Peyer's patch (tissue), 4 donors: ENCODE results near the gene ZNF326. TPM values are rescaled to one million over a fixed set of nuclear protein-coding genes. Genes with fewer than 3 reads are reported as not detected.

ENCODE experiments used
- DNase-seq, 3 donors: peaks; one replicate each; pipeline ENCODE4 v3.0.0-alpha.2; 2017 to 2019
- H3K27ac ChIP-seq, 4 donors: fragments of 200-600 bp; sonication (generic); one replicate each; pipeline ENCODE4 v1.5.1; 2016 to 2019
- H3K27me3 ChIP-seq, 2 donors: fragments of 200-600 bp; sonication (generic); one replicate each; pipeline ENCODE4 v1.5.1; 2019
- H3K36me3 ChIP-seq, 3 donors: fragments of 200-600 bp; sonication (generic); one replicate each; pipeline ENCODE4 v1.5.1; 2016 to 2019
- H3K4me1 ChIP-seq, 4 donors: fragments of 200-600 bp; sonication (generic); one replicate each; pipeline ENCODE4 v1.5.1; 2016 to 2019
- H3K4me3 ChIP-seq, 4 donors: fragments of 200-600 bp; sonication (generic); 1 replicate in 3 of 4; 2 replicates in 1 of 4; pipeline ENCODE4 v1.5.1; 2016 to 2019; ENCODE audit warnings: mild to moderate bottlenecking in 1 of 4
- H3K9me3 ChIP-seq, 4 donors: fragments of 200-600 bp; sonication (generic); one replicate each; pipeline ENCODE4 v1.5.1; 2016 to 2019; ENCODE audit warnings: mild to moderate bottlenecking in 1 of 4
- POLR2A ChIP-seq, 2 donors: fragments of 450-650 bp; IDR thresholded peaks; one replicate each; pipeline ENCODE4 v1.5.1; 2017; ENCODE audit warnings: antibody characterized with exemption in 2 of 2, mild to moderate bottlenecking in 2 of 2, moderate library complexity in 2 of 2
- total RNA-seq, 4 donors: library from RNA; depleted of rRNA; stranded (reverse); fragments of >200 nt; gene quantifications; one replicate each; pipeline ENCODE4 v1.1.0, GENCODE V29; 2016
- TF ChIP-seq, protein P1 (sequence below), 6 experiments: fragments of 450-650 bp in 4 of 6; fragments of 200-600 bp in 2 of 6; sonication (generic) in 1 of 6; IDR thresholded peaks; one replicate each; pipeline ENCODE4 v1.5.1; 2017 to 2019; ENCODE audit warnings: antibody characterized with exemption in 6 of 6, mild to moderate bottlenecking in 3 of 6, moderate library complexity in 1 of 6

Gene ZNF326
- total RNA-seq, 4 donors from 2014 or later = 22.3 to 49.9 (median 47.1) TPM

DNA sequence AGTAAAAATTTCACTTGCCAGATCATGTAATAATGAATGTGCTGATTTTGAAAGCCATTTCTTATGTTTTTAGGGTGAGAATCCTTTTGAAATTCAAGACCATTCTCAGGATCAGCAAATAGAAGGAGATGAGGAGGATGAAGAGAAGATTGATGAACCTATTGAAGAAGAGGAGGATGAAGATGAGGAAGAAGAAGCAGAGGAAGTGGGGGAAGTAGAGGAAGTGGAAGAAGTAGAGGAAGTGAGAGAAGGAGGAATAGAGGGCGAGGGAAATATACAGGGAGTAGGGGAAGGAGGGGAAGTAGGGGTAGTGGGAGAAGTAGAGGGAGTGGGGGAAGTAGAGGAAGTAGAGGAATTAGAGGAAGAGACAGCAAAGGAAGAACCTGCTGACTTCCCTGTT lies 32.4 kb downstream of the ZNF326 start:
- Histone ChIP-seq H3K4me3 (no peak overlapping the region), H3K4me1 (no peaks in the 10 kb centered on the region), H3K27ac (no peak overlapping the region), H3K36me3 (peaks cover 0 to 95% (median 0%) of the 10 kb centered on the region in 3 donors), H3K27me3 (no peaks in the 10 kb centered on the region), H3K9me3 (no peaks in the 10 kb centered on the region)
- TF ChIP-seq, protein P1, sequence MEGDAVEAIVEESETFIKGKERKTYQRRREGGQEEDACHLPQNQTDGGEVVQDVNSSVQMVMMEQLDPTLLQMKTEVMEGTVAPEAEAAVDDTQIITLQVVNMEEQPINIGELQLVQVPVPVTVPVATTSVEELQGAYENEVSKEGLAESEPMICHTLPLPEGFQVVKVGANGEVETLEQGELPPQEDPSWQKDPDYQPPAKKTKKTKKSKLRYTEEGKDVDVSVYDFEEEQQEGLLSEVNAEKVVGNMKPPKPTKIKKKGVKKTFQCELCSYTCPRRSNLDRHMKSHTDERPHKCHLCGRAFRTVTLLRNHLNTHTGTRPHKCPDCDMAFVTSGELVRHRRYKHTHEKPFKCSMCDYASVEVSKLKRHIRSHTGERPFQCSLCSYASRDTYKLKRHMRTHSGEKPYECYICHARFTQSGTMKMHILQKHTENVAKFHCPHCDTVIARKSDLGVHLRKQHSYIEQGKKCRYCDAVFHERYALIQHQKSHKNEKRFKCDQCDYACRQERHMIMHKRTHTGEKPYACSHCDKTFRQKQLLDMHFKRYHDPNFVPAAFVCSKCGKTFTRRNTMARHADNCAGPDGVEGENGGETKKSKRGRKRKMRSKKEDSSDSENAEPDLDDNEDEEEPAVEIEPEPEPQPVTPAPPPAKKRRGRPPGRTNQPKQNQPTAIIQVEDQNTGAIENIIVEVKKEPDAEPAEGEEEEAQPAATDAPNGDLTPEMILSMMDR (IDR thresholded peaks at IDR 0.05) = no peak
- no peak for TF ChIP-seq POLR2A (IDR thresholded peaks at IDR 0.05)
- no peak for DNase-seq

DNA sequence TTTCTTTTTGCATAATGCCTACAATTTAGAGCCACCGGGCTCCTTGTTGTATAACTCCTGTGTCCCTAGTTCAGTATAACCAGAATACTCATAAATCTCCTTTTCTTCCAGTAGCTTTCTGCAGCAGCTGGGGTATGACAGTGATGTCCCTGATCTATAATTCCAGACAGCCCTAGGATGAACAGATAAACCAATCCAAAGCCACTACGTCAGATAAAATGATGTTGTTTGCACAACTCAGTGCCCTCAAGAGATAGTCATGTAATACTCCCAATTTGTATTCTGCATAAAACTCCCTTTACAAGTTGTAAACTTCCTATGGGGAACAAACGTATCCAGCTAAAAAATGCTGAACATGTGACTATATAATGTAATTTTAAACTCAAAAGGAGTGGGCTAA lies 44.7 kb downstream of the ZNF326 start:
- Histone ChIP-seq H3K27ac (no peak overlapping the region), H3K36me3 (no peaks in the 10 kb centered on the region), H3K4me1 (no peaks in the 10 kb centered on the region), H3K27me3 (no peaks in the 10 kb centered on the region), H3K9me3 (no peaks in the 10 kb centered on the region), H3K4me3 (no peak overlapping the region)
- no peak for DNase-seq
- TF ChIP-seq, protein P1 (IDR thresholded peaks at IDR 0.05) = no peak
- TF ChIP-seq POLR2A (IDR thresholded peaks at IDR 0.05) = no peak

DNA sequence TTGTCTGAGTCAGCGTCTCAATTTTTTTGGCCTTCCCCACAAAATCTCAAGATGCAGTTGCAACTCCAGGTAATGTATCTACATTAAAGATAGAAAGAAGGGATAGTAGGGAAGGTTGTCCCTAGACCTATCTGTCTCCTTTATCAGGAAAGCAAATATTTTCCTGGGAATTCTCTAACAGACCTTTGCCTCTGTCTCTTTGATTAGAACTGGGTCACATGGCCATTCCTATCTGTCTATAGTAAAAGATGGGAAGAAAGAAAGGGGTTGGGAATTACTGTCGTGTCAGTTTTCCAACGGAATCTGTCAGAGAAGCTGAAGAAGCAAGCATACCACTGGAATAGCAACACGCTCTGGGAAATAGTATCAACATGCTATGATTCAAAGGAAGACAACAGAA lies 48.7 kb downstream of the ZNF326 start:
- H3K27ac ChIP-seq = no peak overlapping the region
- no peaks in the 10 kb centered on the region for H3K9me3 ChIP-seq
- no peaks in the 10 kb centered on the region for H3K4me1 ChIP-seq
- H3K36me3 ChIP-seq = no peaks in the 10 kb centered on the region
- H3K4me3 ChIP-seq = no peak overlapping the region
- no peak for TF ChIP-seq POLR2A (IDR thresholded peaks at IDR 0.05)
- TF ChIP-seq, protein P1 (IDR thresholded peaks at IDR 0.05) = no peak
- no peaks in the 10 kb centered on the region for H3K27me3 ChIP-seq
- no peak for DNase-seq

DNA sequence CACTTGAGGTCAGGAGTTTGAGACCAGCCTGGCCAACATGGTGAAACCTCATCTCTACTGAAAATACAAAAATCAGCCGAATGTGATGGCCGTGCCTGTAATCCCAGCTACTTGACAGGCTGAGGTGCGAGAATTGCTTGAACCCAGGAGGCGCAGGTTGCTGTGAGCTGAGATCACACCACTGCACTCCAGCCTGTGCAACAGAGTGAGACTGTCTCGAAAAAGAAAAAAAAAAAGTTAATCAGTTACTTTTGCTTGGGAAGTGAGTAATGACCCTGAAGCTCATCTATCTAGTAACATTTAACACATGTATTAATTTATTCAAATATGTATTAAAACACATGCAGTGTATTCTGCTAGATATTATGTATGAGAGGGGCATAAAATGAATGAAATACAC lies 49.4 kb downstream of the ZNF326 start:
- Histone ChIP-seq H3K27ac (no peak overlapping the region), H3K4me1 (no peaks in the 10 kb centered on the region), H3K36me3 (no peaks in the 10 kb centered on the region), H3K4me3 (no peak overlapping the region), H3K27me3 (no peaks in the 10 kb centered on the region), H3K9me3 (no peaks in the 10 kb centered on the region)
- DNase-seq = no peak
- TF ChIP-seq, protein P1 (IDR thresholded peaks at IDR 0.05) = no peak
- TF ChIP-seq POLR2A (IDR thresholded peaks at IDR 0.05) = no peak

DNA sequence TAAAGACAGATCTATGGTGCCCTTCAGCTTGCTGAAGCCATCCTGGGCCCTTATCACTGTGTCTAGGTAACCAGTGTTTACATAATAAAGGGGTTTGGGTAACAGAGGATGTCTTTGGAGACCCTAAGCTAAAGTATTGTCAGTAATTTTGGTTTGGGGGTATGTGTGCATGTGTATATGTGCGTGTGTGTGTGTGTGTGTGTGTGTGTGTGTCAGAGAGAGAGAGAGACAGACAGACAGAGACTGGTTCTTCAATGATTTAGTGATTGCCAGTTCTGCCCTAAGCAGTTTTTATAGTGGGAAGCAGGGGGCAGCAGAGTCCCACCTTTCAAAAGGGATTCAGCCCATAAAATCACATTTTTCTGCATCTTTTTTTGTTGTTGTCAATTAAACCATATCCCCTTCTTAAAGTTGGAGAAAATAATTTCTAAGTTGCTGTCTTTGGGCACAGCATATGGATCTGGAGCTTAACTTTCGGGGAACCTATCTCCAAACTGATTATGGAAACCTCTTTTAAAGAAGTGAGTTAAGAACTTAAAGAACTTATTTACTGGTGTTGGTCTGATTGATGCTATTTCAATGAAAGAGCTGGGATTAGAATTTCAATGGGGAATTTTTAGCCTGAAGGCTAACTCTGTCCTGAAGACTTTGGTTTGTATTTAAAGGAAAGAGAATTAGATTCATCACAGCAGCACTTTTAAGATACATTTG lies 51.1 kb downstream of the ZNF326 start:
- H3K27me3 ChIP-seq = no peaks in the 10 kb centered on the region
- no peak overlapping the region for H3K4me3 ChIP-seq
- H3K27ac ChIP-seq = no peak overlapping the region
- H3K4me1 ChIP-seq = no peaks in the 10 kb centered on the region
- no peaks in the 10 kb centered on the region for H3K9me3 ChIP-seq
- TF ChIP-seq, protein P1 (IDR thresholded peaks at IDR 0.05) = peak in 4 of 6 experiments; percentile 36 to 42 (median 39)
- TF ChIP-seq POLR2A (IDR thresholded peaks at IDR 0.05) = no peak
- no peak for DNase-seq
- H3K36me3 ChIP-seq = no peaks in the 10 kb centered on the region
